HepG2 (cell line): ENCODE data around the gene THADA. TPM values are rescaled to one million over a fixed set of nuclear protein-coding genes. Genes with fewer than 3 reads are reported as not detected.

Experiments used
- ATAC-seq: fragments of 200-7000 bp; cut with Tn5 transposase; 3 replicates; pipeline ENCODE4 v1.9.1; 2020; ENCODE audit warnings: mild to moderate bottlenecking, moderate library complexity
- BruUV-seq: library from RNA; stranded (reverse); fragments of 400-500 nt; replicated peaks from 2 replicates; lab custom pipeline; 2021; lab: Mats Ljungman, UMichigan
- CTCF ChIA-PET: fragments of 300-600 bp; formaldehyde crosslinking; extraction: SDS; loops from one replicate; lab custom pipeline; 2021; ENCODE audit warnings: low total read pairs, inconsistent platforms, low intra/inter-chr PET ratio; lab: Yijun Ruan, JAX
- POLR2A ChIA-PET: fragments of 350-600 bp; sonication (Branson Sonifier 250); formaldehyde crosslinking; loops from one replicate; lab custom pipeline; 2020; ENCODE audit warnings: antibody characterized with exemption, inconsistent platforms; lab: Yijun Ruan, JAX
- DNase-seq: peaks from one replicate; pipeline ENCODE4 v3.0.0-alpha.2; 2015; ENCODE audit warnings: low spot score
- FAIRE-seq: peaks from 3 replicates; lab custom pipeline; 2011; peaks lifted over from hg19 to GRCh38; lab: Jason Lieb, UNC
- H2AFZ ChIP-seq: one replicate; pipeline ENCODE4 v1.6.1; 2011; ENCODE audit warnings: low read length, inconsistent platforms
- H3K27ac ChIP-seq: fragments of 300-600 bp; 3 replicates; pipeline ENCODE4 v1.8.0; 2011; ENCODE audit warnings: mixed run types, mild to moderate bottlenecking, mixed read lengths, low read length, inconsistent platforms; ENCODE audit not compliant: insufficient read depth; ENCODE audit errors: extremely low read length
- H3K27me3 ChIP-seq, 2 experiments: fragments of 200-600 bp in 1 of 2; 2 replicates in 1 of 2; 3 replicates in 1 of 2; pipeline versions ENCODE4 v1.6.0 to v1.8.0; 2011; ENCODE audit warnings: low read length in 2 of 2, mild to moderate bottlenecking in 2 of 2, moderate library complexity in 2 of 2, inconsistent platforms in 1 of 2; ENCODE audit not compliant: insufficient read depth in 2 of 2, control insufficient read depth in 1 of 2
- H3K36me3 ChIP-seq, 2 experiments: fragments of 200-600 bp in 1 of 2; replicated peaks in 1 of 2; 2 replicates in 1 of 2; 3 replicates in 1 of 2; pipeline versions ENCODE4 v1.5.1 to v1.8.0; 2011; ENCODE audit warnings: low read length in 2 of 2, inconsistent platforms in 1 of 2; ENCODE audit not compliant: insufficient read depth in 2 of 2, control insufficient read depth in 1 of 2
- H3K4me1 ChIP-seq: 2 replicates; pipeline ENCODE4 v1.5.1; 2012; ENCODE audit warnings: low read length, inconsistent platforms; ENCODE audit not compliant: insufficient read depth
- H3K4me2 ChIP-seq: 2 replicates; pipeline ENCODE4 v1.6.0; 2011; ENCODE audit warnings: low read depth, low read length, inconsistent platforms
- H3K4me3 ChIP-seq, 3 experiments: fragments of 200-600 bp in 1 of 3; sonication (generic), shearing (Covaris generic) in 1 of 3; replicated peaks in 1 of 3; 2 replicates each; pipeline ENCODE4 v1.5.1; 2011 to 2016; ENCODE audit warnings: low read length in 3 of 3, inconsistent platforms in 2 of 3, low read depth in 2 of 3, mild to moderate bottlenecking in 2 of 3, control low read depth in 1 of 3, mixed read lengths in 1 of 3; ENCODE audit not compliant: insufficient read depth in 1 of 3
- H3K79me2 ChIP-seq: one replicate; pipeline ENCODE4 v1.6.1; 2011; ENCODE audit warnings: low read length, inconsistent platforms; ENCODE audit not compliant: insufficient read depth
- H3K9ac ChIP-seq: 2 replicates; pipeline ENCODE4 v1.6.0; 2011; ENCODE audit warnings: mild to moderate bottlenecking, low read depth, low read length, inconsistent platforms; ENCODE audit not compliant: insufficient read depth
- H3K9me3 ChIP-seq: 2 replicates; pipeline ENCODE4 v1.5.1; 2012; ENCODE audit warnings: mild to moderate bottlenecking, low read length
- H4K20me1 ChIP-seq: 2 replicates; pipeline ENCODE4 v1.6.0; 2011; ENCODE audit warnings: inconsistent platforms, mild to moderate bottlenecking, low read length, moderate library complexity; ENCODE audit not compliant: insufficient read depth
- EP300 ChIP-seq, 3 experiments: sonication (generic) in 1 of 3; formaldehyde crosslinking in 1 of 3; IDR thresholded peaks; 2 replicates each; pipeline versions ENCODE4 v1.5.1 to v1.6.1; 2011 to 2020; ENCODE audit warnings: low read depth in 2 of 3, low read length in 2 of 3, borderline replicate concordance in 1 of 3, improper control_type of control experiment in 1 of 3, mild to moderate bottlenecking in 1 of 3, missing genetic modification reagents in 1 of 3, moderate library complexity in 1 of 3
- ETV5 ChIP-seq: IDR thresholded peaks from 2 replicates; pipeline ENCODE4 v1.6.1; 2018; ENCODE audit warnings: missing biosample characterization, missing genetic modification reagents, inconsistent platforms, borderline replicate concordance
- HMG20B ChIP-seq: conservative IDR thresholded peaks from 2 replicates; pipeline ENCODE4 v1.6.1; 2016; ENCODE audit warnings: missing genetic modification reagents, missing compliant biosample characterization
- MAF1 ChIP-seq: sonication (generic); formaldehyde crosslinking; IDR thresholded peaks from 2 replicates; pipeline ENCODE4 v1.5.0; 2020; ENCODE audit warnings: missing genetic modification reagents, borderline replicate concordance
- MAZ ChIP-seq, 2 experiments: sonication (generic) in 1 of 2; formaldehyde crosslinking in 1 of 2; IDR thresholded peaks; 2 replicates each; pipeline versions ENCODE4 v1.5.0 to v1.6.1; 2012 to 2020; ENCODE audit warnings: low read depth in 2 of 2, mild to moderate bottlenecking in 2 of 2, borderline replicate concordance in 1 of 2, improper control_type of control experiment in 1 of 2, low read length in 1 of 2, missing genetic modification reagents in 1 of 2, moderate library complexity in 1 of 2
- PCBP1 ChIP-seq: fragments of 200-400 bp; formaldehyde crosslinking; IDR thresholded peaks from 2 replicates; pipeline ENCODE4 v1.6.1; 2017; ENCODE audit warnings: mild to moderate bottlenecking, low read depth, low read length, borderline replicate concordance
- POGZ ChIP-seq: sonication (generic); formaldehyde crosslinking; IDR thresholded peaks from 2 replicates; pipeline ENCODE4 v1.4.0; 2020; ENCODE audit warnings: mild to moderate bottlenecking, missing genetic modification reagents
- RFX5 ChIP-seq: IDR thresholded peaks from 2 replicates; pipeline ENCODE4 v1.6.1; 2011; ENCODE audit warnings: low read depth, low read length, improper control_type of control experiment
- THAP9 ChIP-seq: sonication (generic); formaldehyde crosslinking; IDR thresholded peaks from 2 replicates; pipeline ENCODE4; 2020; ENCODE audit warnings: missing genetic modification reagents, mild to moderate bottlenecking, borderline replicate concordance
- ZNF501 ChIP-seq: sonication (generic); formaldehyde crosslinking; IDR thresholded peaks from 2 replicates; pipeline ENCODE4 v1.5.1; 2020; ENCODE audit warnings: mild to moderate bottlenecking, moderate library complexity, missing genetic modification reagents
- ZSCAN31 ChIP-seq: sonication (generic); formaldehyde crosslinking; IDR thresholded peaks from 2 replicates; pipeline ENCODE4 v1.5.0; 2020; ENCODE audit warnings: low read depth, mild to moderate bottlenecking, missing genetic modification reagents
- WGBS: methylation state at CpG from one replicate; pipeline ENCODE4 v1.1.6; 2017; ENCODE audit warnings: low lambda C conversion rate; 5-methylcytosine and 5-hydroxymethylcytosine counted together
- in situ Hi-C: cut with HindIII; loops from 2 replicates; pipeline ENCODE4 v1.10.0; 2017; ENCODE audit warnings: low pct_unique_long_range_greater_than_20kb; ENCODE audit not compliant: extremely low pct_ligation_motif_present
- intact Hi-C: fragments of 100-400 bp; cut with micrococcal nuclease; formaldehyde crosslinking; loops from one replicate; pipeline ENCODE4 v1.10.0; 2022; ENCODE audit not compliant: unreplicated experiment
- polyA plus RNA-seq, 8 experiments: library from polyadenylated mRNA; depleted of rRNA in 3 of 8; stranded (reverse) in 7 of 8; unstranded in 1 of 8; fragments of >200 nt; fragmentation: Illumina TruSeq in 4 of 8; extraction: Trizol in 4 of 8; gene quantifications; 2 replicates each; pipeline versions ENCODE4 v1.2.1 to v1.2.3, GENCODE V29; 2011 to 2016; ENCODE audit warnings: low read depth in 4 of 8, missing spikeins in 1 of 8, mixed read lengths in 1 of 8; ENCODE audit not compliant: insufficient read depth in 1 of 8
- total RNA-seq, 5 experiments: library from RNA; depleted of rRNA; stranded (reverse); fragments of >200 nt; fragmentation: Illumina TruSeq; extraction: Trizol; gene quantifications; 2 replicates each; pipeline ENCODE4 v1.2.3, GENCODE V29; 2016; ENCODE audit warnings: low read depth in 1 of 5
- TF ChIP-seq, protein P1 (sequence below): sonication (generic); formaldehyde crosslinking; IDR thresholded peaks from 2 replicates; pipeline ENCODE4 v1.4.0; 2020; ENCODE audit warnings: mild to moderate bottlenecking, missing genetic modification reagents, borderline replicate concordance
- TF ChIP-seq, protein P2 (sequence below): sonication (generic); formaldehyde crosslinking; IDR thresholded peaks from 2 replicates; pipeline ENCODE4 v1.5.1; 2020; ENCODE audit warnings: missing genetic modification reagents, mild to moderate bottlenecking, borderline replicate concordance

The THADA gene
- total and polyA plus RNA-seq, 2 of the 13 experiments (the other 11 are each of a cell fraction or from before 2014, with no cell fraction given), result 12.7 to 21.7 TPM

DNA sequence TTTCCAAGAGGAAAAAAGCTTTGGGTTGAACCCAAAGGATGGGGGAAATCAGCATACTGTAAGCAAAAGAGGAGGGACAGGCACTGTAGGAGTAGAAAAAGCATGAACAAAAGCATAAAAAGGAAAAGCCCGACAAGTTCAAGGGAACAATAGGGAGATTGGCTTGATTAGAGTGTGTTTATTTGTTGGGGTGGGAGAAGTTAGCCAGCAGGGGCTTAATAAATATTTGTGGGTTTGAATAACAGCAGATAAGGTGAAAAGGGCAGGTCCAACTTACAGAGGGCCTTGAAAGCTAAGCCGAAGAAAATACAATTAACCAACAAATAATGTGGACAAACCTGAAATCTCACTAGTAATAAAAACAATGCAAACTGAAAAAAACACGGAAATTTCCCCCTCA is 126.7 kb downstream of the THADA start:
- H3K27ac ChIP-seq, result no peak overlapping the region
- TF ChIP-seq ZSCAN31 (CRISPR knock-in tag), result no peak
- TF ChIP-seq, protein P1, sequence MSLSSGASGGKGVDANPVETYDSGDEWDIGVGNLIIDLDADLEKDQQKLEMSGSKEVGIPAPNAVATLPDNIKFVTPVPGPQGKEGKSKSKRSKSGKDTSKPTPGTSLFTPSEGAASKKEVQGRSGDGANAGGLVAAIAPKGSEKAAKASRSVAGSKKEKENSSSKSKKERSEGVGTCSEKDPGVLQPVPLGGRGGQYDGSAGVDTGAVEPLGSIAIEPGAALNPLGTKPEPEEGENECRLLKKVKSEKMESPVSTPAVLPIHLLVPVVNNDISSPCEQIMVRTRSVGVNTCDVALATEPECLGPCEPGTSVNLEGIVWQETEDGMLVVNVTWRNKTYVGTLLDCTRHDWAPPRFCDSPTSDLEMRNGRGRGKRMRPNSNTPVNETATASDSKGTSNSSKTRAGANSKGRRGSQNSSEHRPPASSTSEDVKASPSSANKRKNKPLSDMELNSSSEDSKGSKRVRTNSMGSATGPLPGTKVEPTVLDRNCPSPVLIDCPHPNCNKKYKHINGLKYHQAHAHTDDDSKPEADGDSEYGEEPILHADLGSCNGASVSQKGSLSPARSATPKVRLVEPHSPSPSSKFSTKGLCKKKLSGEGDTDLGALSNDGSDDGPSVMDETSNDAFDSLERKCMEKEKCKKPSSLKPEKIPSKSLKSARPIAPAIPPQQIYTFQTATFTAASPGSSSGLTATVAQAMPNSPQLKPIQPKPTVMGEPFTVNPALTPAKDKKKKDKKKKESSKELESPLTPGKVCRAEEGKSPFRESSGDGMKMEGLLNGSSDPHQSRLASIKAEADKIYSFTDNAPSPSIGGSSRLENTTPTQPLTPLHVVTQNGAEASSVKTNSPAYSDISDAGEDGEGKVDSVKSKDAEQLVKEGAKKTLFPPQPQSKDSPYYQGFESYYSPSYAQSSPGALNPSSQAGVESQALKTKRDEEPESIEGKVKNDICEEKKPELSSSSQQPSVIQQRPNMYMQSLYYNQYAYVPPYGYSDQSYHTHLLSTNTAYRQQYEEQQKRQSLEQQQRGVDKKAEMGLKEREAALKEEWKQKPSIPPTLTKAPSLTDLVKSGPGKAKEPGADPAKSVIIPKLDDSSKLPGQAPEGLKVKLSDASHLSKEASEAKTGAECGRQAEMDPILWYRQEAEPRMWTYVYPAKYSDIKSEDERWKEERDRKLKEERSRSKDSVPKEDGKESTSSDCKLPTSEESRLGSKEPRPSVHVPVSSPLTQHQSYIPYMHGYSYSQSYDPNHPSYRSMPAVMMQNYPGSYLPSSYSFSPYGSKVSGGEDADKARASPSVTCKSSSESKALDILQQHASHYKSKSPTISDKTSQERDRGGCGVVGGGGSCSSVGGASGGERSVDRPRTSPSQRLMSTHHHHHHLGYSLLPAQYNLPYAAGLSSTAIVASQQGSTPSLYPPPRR (CRISPR knock-in tag), result peak; percentile 65; the same call in 1 of the 2 replicates
- TF ChIP-seq HMG20B, result no peak
- TF ChIP-seq ZNF501, result no peak
- no peak for TF ChIP-seq PCBP1
- no peak for TF ChIP-seq MAF1 (CRISPR knock-in tag)
- TF ChIP-seq, protein P2, sequence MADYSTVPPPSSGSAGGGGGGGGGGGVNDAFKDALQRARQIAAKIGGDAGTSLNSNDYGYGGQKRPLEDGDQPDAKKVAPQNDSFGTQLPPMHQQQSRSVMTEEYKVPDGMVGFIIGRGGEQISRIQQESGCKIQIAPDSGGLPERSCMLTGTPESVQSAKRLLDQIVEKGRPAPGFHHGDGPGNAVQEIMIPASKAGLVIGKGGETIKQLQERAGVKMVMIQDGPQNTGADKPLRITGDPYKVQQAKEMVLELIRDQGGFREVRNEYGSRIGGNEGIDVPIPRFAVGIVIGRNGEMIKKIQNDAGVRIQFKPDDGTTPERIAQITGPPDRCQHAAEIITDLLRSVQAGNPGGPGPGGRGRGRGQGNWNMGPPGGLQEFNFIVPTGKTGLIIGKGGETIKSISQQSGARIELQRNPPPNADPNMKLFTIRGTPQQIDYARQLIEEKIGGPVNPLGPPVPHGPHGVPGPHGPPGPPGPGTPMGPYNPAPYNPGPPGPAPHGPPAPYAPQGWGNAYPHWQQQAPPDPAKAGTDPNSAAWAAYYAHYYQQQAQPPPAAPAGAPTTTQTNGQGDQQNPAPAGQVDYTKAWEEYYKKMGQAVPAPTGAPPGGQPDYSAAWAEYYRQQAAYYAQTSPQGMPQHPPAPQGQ (CRISPR knock-in tag), result no peak
- TF ChIP-seq RFX5, result no peak
- peak in 1 of 2 experiments; percentile 66; a peak in 2 of 4 replicates for TF ChIP-seq EP300 (IDR thresholded peaks at IDR 0.05; ENCODE audit: low read depth in 2 of 2, low read length in 2 of 2)
- no peak for TF ChIP-seq EP300 (CRISPR knock-in tag; IDR thresholded peaks at IDR 0.05; ENCODE audit: borderline replicate concordance)
- no peak for TF ChIP-seq THAP9 (CRISPR knock-in tag)
- TF ChIP-seq MAZ (IDR thresholded peaks at IDR 0.05; ENCODE audit: borderline replicate concordance, low read depth, low read length), result no peak
- no peak for TF ChIP-seq MAZ (CRISPR knock-in tag; IDR thresholded peaks at IDR 0.05; ENCODE audit: low read depth)
- no peak for TF ChIP-seq POGZ (CRISPR knock-in tag)
- TF ChIP-seq ETV5 (CRISPR knock-in tag), result no peak

More for the DNA sequence above, 126.7 kb downstream of the THADA start:
- Histone ChIP-seq H3K4me3 (no peak overlapping the region), H3K79me2 (no peaks in the 10 kb centered on the region), H4K20me1 (no peaks in the 10 kb centered on the region), H3K27me3 (no peaks in the 10 kb centered on the region), H3K9ac (no peak overlapping the region), H3K4me1 (peaks cover 39% of the 10 kb centered on the region), H3K4me2 (peak overlapping the region; percentile 6; the same call in 1 of the 2 replicates), H3K9me3 (no peaks in the 10 kb centered on the region), H2AFZ (no peak overlapping the region), H3K36me3 (no peaks in the 10 kb centered on the region)
- BruUV-seq, result no TSS peak
- FAIRE-seq (peak; percentile 36), ATAC-seq (no peak), DNase-seq (peak; percentile 45)
- in situ Hi-C loops, result no loop called here
- POLR2A ChIA-PET, result interaction anchor here (1.3 kb wide), 1 partner anchor 18 kb away, joined by 3 read pairs; no protein-coding TSS in a partner anchor
- WGBS, result 27% methylated on average over 3 of the region's 3 CpGs
- intact Hi-C loops, result no loop called here
- CTCF ChIA-PET, result no interaction called here
